SK-N-SH (cell line): ENCODE data around the gene MAGEA4. TPM values are rescaled to one million over a fixed set of nuclear protein-coding genes. Genes with fewer than 3 reads are reported as not detected.

Source experiments
- CTCF ChIA-PET: fragments of 300-600, 350-600 bp; formaldehyde crosslinking; extraction: SDS; loops from one replicate; lab custom pipeline; 2021; lab: Yijun Ruan, JAX
- POLR2A ChIA-PET: fragments of 350-600 bp; sonication (Branson Sonifier 250); formaldehyde crosslinking; extraction: SDS; loops from one replicate; lab custom pipeline; 2020; ENCODE audit warnings: antibody characterized with exemption, inconsistent platforms; lab: Yijun Ruan, JAX
- DNase-seq: peaks from one replicate; pipeline ENCODE4 v3.0.0; 2012
- H2AFZ ChIP-seq: fragments of 200-600 bp; sonication (generic); 2 replicates; pipeline ENCODE4 v1.8.1; 2016; ENCODE audit warnings: antibody characterized with exemption, mild to moderate bottlenecking, low read depth
- H3F3A ChIP-seq: fragments of 200-600 bp; sonication (generic); replicated peaks from 2 replicates; pipeline ENCODE3; 2016; ENCODE audit warnings: antibody characterized with exemption, mild to moderate bottlenecking; ENCODE audit not compliant: insufficient read depth
- H3K27ac ChIP-seq, 2 experiments: fragments of 200-500 bp in 1 of 2; fragments of 200-600 bp in 1 of 2; sonication (Bioruptor generic) in 1 of 2; sonication (generic), shearing (Covaris generic) in 1 of 2; 2 replicates each; pipeline versions ENCODE4 v1.5.1 to v1.6.1; 2014 to 2016; ENCODE audit warnings: low read depth in 2 of 2, inconsistent platforms in 1 of 2, low read length in 1 of 2, mild to moderate bottlenecking in 1 of 2, mixed read lengths in 1 of 2
- H3K27me3 ChIP-seq: fragments of 200-600 bp; sonication (generic), shearing (Covaris generic); 2 replicates; pipeline ENCODE4 v1.6.1; 2016; ENCODE audit warnings: mixed run types; ENCODE audit not compliant: insufficient read depth
- H3K36me3 ChIP-seq, 2 experiments: fragments of 200-500 bp in 1 of 2; fragments of 200-600 bp in 1 of 2; sonication (Bioruptor generic) in 1 of 2; sonication (generic) in 1 of 2; replicated peaks in 1 of 2; 2 replicates each; pipeline versions ENCODE3 to v1.5.1; 2014 to 2016; ENCODE audit warnings: low read length in 1 of 2, mild to moderate bottlenecking in 1 of 2; ENCODE audit not compliant: insufficient read depth in 2 of 2, control insufficient read depth in 1 of 2
- H3K4me1 ChIP-seq, 2 experiments: fragments of 200-500 bp in 1 of 2; fragments of 200-600 bp in 1 of 2; sonication (Bioruptor generic) in 1 of 2; sonication (generic), shearing (Covaris generic) in 1 of 2; 2 replicates each; pipeline versions ENCODE4 v1.5.1 to v1.6.1; 2014 to 2016; ENCODE audit warnings: low read depth in 1 of 2, low read length in 1 of 2, mixed run types in 1 of 2; ENCODE audit not compliant: insufficient read depth in 2 of 2, control insufficient read depth in 1 of 2
- H3K4me2 ChIP-seq: fragments of 200-600 bp; sonication (generic), shearing (Covaris generic); 2 replicates; pipeline ENCODE4 v1.6.1; 2017; ENCODE audit warnings: mixed run types
- H3K4me3 ChIP-seq, 2 experiments: fragments of 200-500 bp in 1 of 2; fragments of 200-600 bp in 1 of 2; sonication (Bioruptor generic) in 1 of 2; sonication (generic), shearing (Covaris generic) in 1 of 2; 2 replicates each; pipeline versions ENCODE4 v1.5.1 to v1.8.1; 2014 to 2016; ENCODE audit warnings: low read depth in 2 of 2, inconsistent platforms in 1 of 2, low read length in 1 of 2, mild to moderate bottlenecking in 1 of 2, mixed read lengths in 1 of 2, moderate library complexity in 1 of 2
- H3K79me2 ChIP-seq: fragments of 200-600 bp; sonication (generic); 2 replicates; pipeline ENCODE4 v1.8.1; 2017; ENCODE audit warnings: mild to moderate bottlenecking; ENCODE audit not compliant: insufficient read depth
- H3K9ac ChIP-seq: fragments of 200-600 bp; sonication (generic); 2 replicates; pipeline ENCODE4 v1.6.1; 2017; ENCODE audit warnings: mixed run types
- H3K9me2 ChIP-seq: fragments of 200-600 bp; sonication (generic); 2 replicates; pipeline ENCODE4 v1.6.1; 2017; ENCODE audit warnings: mixed run types
- H3K9me3 ChIP-seq: fragments of 200-600 bp; sonication (generic); 2 replicates; pipeline ENCODE4 v1.6.1; 2017; ENCODE audit warnings: mixed run types, mild to moderate bottlenecking, moderate library complexity
- H4K20me1 ChIP-seq: fragments of 200-600 bp; sonication (generic); 2 replicates; pipeline ENCODE4 v1.6.1; 2017; ENCODE audit warnings: mild to moderate bottlenecking, mixed run types; ENCODE audit not compliant: insufficient read depth
- CHD2 ChIP-seq: fragments of 150-350 bp; IDR thresholded peaks from 2 replicates; pipeline ENCODE4 v1.6.1; 2018; ENCODE audit warnings: low read length; ENCODE audit not compliant: partially characterized antibody
- CTCF ChIP-seq: fragments of 200-600 bp; sonication (generic); IDR thresholded peaks from 2 replicates; pipeline ENCODE4 v1.6.1; 2017; ENCODE audit warnings: antibody characterized with exemption, mild to moderate bottlenecking, moderate library complexity
- ELF1 ChIP-seq: IDR thresholded peaks from 2 replicates; pipeline ENCODE4 v1.4.0; 2012
- EZH2phosphoT487 ChIP-seq: fragments of 200-600 bp; sonication (generic); IDR thresholded peaks from 2 replicates; pipeline ENCODE4 v1.6.1; 2017; ENCODE audit warnings: low read depth, mixed run types, mild to moderate bottlenecking, antibody characterized with exemption, moderate library complexity, borderline replicate concordance
- FOXJ3 ChIP-seq: sonication (generic); formaldehyde crosslinking; IDR thresholded peaks from 2 replicates; pipeline ENCODE4 v1.5.1; 2020; ENCODE audit warnings: mild to moderate bottlenecking, missing genetic modification reagents
- GABPA ChIP-seq: IDR thresholded peaks from 2 replicates; pipeline ENCODE4 v1.4.0; 2012; ENCODE audit warnings: low read depth, mild to moderate bottlenecking
- GATA2 ChIP-seq: sonication (generic); formaldehyde crosslinking; IDR thresholded peaks from 2 replicates; pipeline ENCODE4 v1.5.0; 2020; ENCODE audit warnings: mild to moderate bottlenecking, missing genetic modification reagents
- NFIC ChIP-seq: IDR thresholded peaks from 2 replicates; pipeline ENCODE4 v1.4.0; 2012; ENCODE audit warnings: borderline replicate concordance
- NRF1 ChIP-seq: IDR thresholded peaks from 2 replicates; pipeline ENCODE4 v1.6.1; 2012; ENCODE audit warnings: low read depth, mild to moderate bottlenecking, low read length
- RCOR1 ChIP-seq: fragments of 150-350 bp; IDR thresholded peaks from 2 replicates; pipeline ENCODE4 v1.6.1; 2017; ENCODE audit warnings: antibody characterized with exemption, low read length
- RFX5 ChIP-seq: IDR thresholded peaks from 2 replicates; pipeline ENCODE4 v1.6.1; 2012; ENCODE audit warnings: mild to moderate bottlenecking, improper control_type of control experiment, low read length
- RXRA ChIP-seq: IDR thresholded peaks from 2 replicates; pipeline ENCODE4 v1.4.0; 2012; ENCODE audit warnings: low read depth, mild to moderate bottlenecking, borderline replicate concordance
- SMC3 ChIP-seq: IDR thresholded peaks from 2 replicates; pipeline ENCODE4 v1.6.1; 2012; ENCODE audit warnings: low read depth, low read length, improper control_type of control experiment
- TEAD4 ChIP-seq: IDR thresholded peaks from 2 replicates; pipeline ENCODE4 v1.4.0; 2012; ENCODE audit warnings: mild to moderate bottlenecking, borderline replicate concordance; ENCODE audit not compliant: insufficient read depth
- USF1 ChIP-seq: IDR thresholded peaks from 2 replicates; pipeline ENCODE4 v1.4.0; 2012; ENCODE audit warnings: low read depth, borderline replicate concordance
- USF2 ChIP-seq: fragments of 150-350 bp; IDR thresholded peaks from 2 replicates; pipeline ENCODE4 v1.6.1; 2017; ENCODE audit warnings: antibody characterized with exemption, low read length, low read depth, borderline replicate concordance
- WGBS: methylation state at CpG from one replicate; pipeline ENCODE4 v1.1.6; 2017; ENCODE audit warnings: low lambda C conversion rate; 5-methylcytosine and 5-hydroxymethylcytosine counted together
- polyA plus RNA-seq, 3 experiments: library from polyadenylated mRNA; depleted of rRNA; stranded (reverse); fragments of >200 nt; gene quantifications; 2 replicates each; pipeline ENCODE4 v1.2.3, GENCODE V29; 2012
- TF ChIP-seq, protein P1 (sequence below): IDR thresholded peaks from 2 replicates; pipeline ENCODE4; 2012
- TF ChIP-seq, protein P2 (sequence below): IDR thresholded peaks from 2 replicates; pipeline ENCODE4 v1.6.1; 2012; ENCODE audit warnings: mild to moderate bottlenecking, low read depth, low read length, moderate library complexity

Gene MAGEA4
- polyA plus RNA-seq, 1 of the 3 experiments (the other 2 are of a cell fraction): 0.10 TPM

DNA sequence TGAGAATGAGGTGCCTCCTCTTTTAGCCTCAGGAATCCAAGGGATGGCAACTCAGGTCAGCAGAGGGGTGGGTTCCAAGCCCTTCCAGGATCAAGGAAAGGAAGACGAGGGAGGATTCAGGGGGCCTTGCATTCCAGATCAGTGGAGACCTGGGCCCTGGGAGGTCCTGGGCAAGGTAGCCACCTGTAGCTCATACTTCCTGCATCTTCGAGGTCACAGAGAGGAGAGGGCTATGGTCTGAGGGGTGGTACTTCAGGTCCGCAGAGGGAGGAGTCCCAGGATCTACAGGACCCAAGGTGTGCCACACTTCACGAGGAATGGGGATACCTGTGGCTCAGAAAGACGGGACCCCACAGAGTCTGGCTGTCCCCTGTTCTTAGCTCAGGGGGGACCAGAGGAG is 9.2 kb downstream of the MAGEA4 start:
- H3K4me1 ChIP-seq: no peaks in the 10 kb centered on the region
- H3F3A ChIP-seq: no peaks in the 10 kb centered on the region
- TF ChIP-seq RCOR1 (no peak), USF2 (no peak), RXRA (no peak)
- no peak overlapping the region for H3K4me3 ChIP-seq
- H3K36me3 ChIP-seq: no peaks in the 10 kb centered on the region
- no peaks in the 10 kb centered on the region for H3K79me2 ChIP-seq
- H4K20me1 ChIP-seq: no peaks in the 10 kb centered on the region
- no peaks in the 10 kb centered on the region for H3K9me2 ChIP-seq
- H3K27me3 ChIP-seq: no peaks in the 10 kb centered on the region; the same call in 1 of the 2 replicates
- ChIA-PET POLR2A (no interaction called here), CTCF (no interaction called here)
- H3K9me3 ChIP-seq: no peaks in the 10 kb centered on the region
- H3K27ac ChIP-seq: no peak overlapping the region
- H2AFZ ChIP-seq: no peak overlapping the region
- H3K9ac ChIP-seq: no peak overlapping the region
- no peak for DNase-seq
- H3K4me2 ChIP-seq: no peak overlapping the region
- 16% methylated on average over 5 of the region's 5 CpGs for WGBS

DNA sequence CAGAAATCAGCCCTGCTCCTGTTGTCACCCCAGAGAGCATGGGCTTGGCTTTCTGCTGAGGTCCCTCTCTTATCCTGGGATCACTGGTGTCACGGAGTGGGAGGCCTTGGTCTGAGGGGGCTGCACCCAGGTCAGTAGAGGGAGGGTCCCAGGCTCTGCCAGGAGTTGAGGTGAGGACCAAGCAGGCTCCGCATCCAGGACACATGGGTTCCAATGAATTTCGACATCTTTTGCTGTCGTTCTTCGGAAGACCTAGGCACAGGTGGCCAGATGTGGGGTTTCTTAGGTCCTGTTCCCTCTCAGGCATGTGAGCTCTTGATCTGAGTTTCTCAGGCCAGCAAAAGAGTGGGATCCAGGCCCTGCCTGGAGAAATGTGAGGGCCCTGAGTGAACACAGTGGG is 10.0 kb downstream of the MAGEA4 start:
- Histone ChIP-seq H3K9me3 (no peaks in the 10 kb centered on the region), H2AFZ (no peak overlapping the region), H3K27me3 (no peaks in the 10 kb centered on the region; the same call in 1 of the 2 replicates), H4K20me1 (no peaks in the 10 kb centered on the region), H3K4me3 (no peak overlapping the region), H3K4me1 (no peaks in the 10 kb centered on the region), H3K27ac (no peak overlapping the region), H3K36me3 (no peaks in the 10 kb centered on the region), H3F3A (no peaks in the 10 kb centered on the region), H3K9ac (no peak overlapping the region), H3K9me2 (no peaks in the 10 kb centered on the region), H3K4me2 (no peak overlapping the region), H3K79me2 (no peaks in the 10 kb centered on the region)
- ChIA-PET POLR2A (no interaction called here), CTCF (no interaction called here)
- DNase-seq: no peak
- no peak for TF ChIP-seq NRF1
- no peak for TF ChIP-seq TEAD4
- TF ChIP-seq CHD2: no peak
- no peak for TF ChIP-seq RFX5
- TF ChIP-seq USF1: no peak
- TF ChIP-seq, protein P1, sequence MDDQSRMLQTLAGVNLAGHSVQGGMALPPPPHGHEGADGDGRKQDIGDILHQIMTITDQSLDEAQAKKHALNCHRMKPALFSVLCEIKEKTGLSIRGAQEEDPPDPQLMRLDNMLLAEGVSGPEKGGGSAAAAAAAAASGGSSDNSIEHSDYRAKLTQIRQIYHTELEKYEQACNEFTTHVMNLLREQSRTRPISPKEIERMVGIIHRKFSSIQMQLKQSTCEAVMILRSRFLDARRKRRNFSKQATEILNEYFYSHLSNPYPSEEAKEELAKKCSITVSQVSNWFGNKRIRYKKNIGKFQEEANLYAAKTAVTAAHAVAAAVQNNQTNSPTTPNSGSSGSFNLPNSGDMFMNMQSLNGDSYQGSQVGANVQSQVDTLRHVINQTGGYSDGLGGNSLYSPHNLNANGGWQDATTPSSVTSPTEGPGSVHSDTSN: no peak
- TF ChIP-seq FOXJ3 (CRISPR knock-in tag): no peak
- TF ChIP-seq SMC3: no peak
- no peak for TF ChIP-seq GATA2 (CRISPR knock-in tag)
- no peak for TF ChIP-seq ELF1
- TF ChIP-seq NFIC: no peak
- TF ChIP-seq CTCF: no peak
- TF ChIP-seq EZH2phosphoT487: no peak
- no peak for TF ChIP-seq GABPA
- TF ChIP-seq, protein P2, sequence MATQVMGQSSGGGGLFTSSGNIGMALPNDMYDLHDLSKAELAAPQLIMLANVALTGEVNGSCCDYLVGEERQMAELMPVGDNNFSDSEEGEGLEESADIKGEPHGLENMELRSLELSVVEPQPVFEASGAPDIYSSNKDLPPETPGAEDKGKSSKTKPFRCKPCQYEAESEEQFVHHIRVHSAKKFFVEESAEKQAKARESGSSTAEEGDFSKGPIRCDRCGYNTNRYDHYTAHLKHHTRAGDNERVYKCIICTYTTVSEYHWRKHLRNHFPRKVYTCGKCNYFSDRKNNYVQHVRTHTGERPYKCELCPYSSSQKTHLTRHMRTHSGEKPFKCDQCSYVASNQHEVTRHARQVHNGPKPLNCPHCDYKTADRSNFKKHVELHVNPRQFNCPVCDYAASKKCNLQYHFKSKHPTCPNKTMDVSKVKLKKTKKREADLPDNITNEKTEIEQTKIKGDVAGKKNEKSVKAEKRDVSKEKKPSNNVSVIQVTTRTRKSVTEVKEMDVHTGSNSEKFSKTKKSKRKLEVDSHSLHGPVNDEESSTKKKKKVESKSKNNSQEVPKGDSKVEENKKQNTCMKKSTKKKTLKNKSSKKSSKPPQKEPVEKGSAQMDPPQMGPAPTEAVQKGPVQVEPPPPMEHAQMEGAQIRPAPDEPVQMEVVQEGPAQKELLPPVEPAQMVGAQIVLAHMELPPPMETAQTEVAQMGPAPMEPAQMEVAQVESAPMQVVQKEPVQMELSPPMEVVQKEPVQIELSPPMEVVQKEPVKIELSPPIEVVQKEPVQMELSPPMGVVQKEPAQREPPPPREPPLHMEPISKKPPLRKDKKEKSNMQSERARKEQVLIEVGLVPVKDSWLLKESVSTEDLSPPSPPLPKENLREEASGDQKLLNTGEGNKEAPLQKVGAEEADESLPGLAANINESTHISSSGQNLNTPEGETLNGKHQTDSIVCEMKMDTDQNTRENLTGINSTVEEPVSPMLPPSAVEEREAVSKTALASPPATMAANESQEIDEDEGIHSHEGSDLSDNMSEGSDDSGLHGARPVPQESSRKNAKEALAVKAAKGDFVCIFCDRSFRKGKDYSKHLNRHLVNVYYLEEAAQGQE: no peak
- WGBS: 18% methylated on average over 3 of the region's 5 CpGs
